ENCODE results near the gene COL23A1. TPM values are rescaled to one million over a fixed set of nuclear protein-coding genes. Genes with fewer than 3 reads are reported as not detected.
A peak's percentile ranks its signal among the peaks of the same experiment; 100 is the strongest.
"Not testable (repeated sequence)": the region's sequence is repeated elsewhere in the genome, so short reads cannot be mapped to it uniquely, and the experiment has no call there.

The COL23A1 gene
- total RNA-seq, 1 donor from 2014 or later, result 10.7 TPM

DNA sequence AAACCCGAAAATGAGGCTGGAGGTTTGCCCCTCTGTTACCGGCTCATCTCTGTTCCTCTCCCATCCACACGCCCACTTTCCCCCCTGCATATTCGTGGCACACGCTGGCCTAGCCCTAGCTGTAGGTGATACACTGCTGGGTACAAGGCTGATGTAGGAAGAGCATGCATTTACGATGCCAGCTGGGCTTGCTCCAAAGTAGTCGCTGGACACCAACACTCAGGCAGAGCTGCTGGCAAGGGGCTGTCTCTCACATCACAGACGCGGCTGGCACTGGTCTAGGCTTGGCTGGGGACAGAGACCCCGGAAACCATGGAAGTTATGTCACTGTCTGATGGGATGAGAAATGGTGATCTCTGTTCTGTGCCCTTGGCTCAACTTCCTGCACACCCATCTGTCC, 347.8 kb downstream of the COL23A1 start:
- no peak for ATAC-seq
- intact Hi-C loops (cut with DNase I), result no loop called here
- no peak for DNase-seq (ENCODE audit: low spot score)

DNA sequence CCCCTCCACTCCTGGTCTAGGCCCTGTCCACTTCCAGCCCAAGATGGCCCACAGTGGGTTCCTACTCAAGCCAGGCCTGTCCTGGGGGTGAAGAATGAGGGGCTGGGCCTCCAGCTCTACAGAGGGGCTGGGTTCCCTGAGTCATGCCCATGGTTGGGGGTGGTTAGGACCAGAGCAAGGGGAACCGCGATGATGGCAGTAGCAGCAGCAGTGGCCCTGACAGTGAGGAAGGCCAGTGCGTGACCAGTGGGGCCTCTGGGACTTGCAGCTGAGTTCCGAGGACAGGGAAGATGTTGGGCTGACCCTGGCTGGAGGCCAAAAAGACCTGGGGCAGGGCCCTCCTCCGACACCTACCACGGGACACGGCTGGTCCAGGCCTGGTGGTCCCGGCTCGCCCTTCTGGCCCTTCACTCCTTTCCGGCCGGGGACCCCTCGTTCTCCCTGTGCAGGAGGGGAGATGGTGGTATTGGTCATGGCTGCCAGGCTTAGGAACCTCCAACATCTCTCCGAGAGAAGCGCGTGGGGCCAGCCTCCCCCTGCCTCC, 348.4 kb downstream of the COL23A1 start:
- ATAC-seq, result peak; percentile 14
- intact Hi-C loops (cut with DNase I), result no loop called here
- no peak for DNase-seq (ENCODE audit: low spot score)

DNA sequence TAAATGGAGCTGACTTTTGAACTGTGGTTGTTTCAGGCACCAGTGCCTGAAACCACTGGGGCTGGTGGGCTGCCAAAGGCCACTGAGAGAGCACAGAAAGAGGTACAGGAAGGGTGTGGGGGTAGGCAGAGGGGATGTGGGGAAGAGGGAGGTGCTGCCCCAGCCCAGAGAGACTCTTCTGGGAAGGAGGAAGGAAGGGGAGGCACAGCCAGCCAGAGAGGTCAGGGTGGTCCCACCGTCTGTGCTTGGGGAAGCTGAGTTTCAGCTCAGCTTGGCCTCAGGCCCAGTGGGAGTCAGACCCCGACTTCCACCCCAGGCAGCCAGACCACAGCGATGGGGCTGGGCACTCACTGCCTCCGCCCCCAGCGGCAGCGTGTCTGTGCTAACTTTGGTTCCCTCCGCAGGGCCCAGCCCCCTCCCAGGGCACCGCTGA, 348.9 kb downstream of the COL23A1 start:
- intact Hi-C loops (cut with DNase I), result no loop called here
- DNase-seq (ENCODE audit: low spot score) (no peak), ATAC-seq (peak; percentile 19)

DNA sequence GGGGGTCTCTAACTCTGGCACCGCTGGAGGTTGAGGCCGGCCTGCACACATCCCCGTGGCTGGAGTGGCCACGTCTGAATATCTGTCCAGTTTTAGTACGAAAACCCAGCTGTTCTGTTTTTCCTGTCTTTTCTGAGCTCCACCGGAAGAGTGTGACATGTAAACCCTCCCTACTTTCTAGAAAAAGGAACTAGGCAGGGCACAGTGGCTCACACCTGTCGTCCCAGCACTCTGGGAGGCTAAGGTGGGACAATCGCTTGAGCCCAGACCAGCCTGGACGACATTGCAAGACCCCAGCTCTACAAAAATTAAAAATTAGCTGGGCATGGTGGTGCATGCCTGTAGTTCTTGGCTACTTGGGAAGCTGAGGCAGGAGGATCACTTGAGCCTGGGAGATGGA, 349.4 kb downstream of the COL23A1 start:
- intact Hi-C loops (cut with DNase I), result no loop called here
- DNase-seq (ENCODE audit: low spot score), result no peak
- ATAC-seq, result no peak

DNA sequence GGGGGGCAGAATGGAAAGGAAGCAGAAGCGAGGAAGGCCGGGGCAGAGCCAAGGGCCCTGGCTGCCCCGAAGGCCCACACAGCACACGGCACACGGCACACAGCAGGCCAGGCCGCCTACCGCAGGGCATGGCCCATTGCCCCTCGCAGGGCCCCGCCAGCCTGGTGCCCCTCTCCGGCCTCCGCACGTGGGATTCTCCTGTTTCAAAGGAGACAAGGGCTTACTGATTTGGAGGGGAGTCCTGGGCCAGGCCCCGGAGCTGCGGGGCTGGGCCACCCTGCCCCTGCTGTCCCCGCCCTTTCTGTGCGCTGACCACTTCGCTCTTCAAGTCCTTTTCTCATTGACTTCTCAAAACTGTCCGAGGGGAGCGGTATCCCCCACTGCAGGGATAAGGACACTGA, 349.9 kb downstream of the COL23A1 start:
- DNase-seq (ENCODE audit: low spot score) (no peak), ATAC-seq (no peak)
- intact Hi-C loops (cut with DNase I), result no loop called here

DNA sequence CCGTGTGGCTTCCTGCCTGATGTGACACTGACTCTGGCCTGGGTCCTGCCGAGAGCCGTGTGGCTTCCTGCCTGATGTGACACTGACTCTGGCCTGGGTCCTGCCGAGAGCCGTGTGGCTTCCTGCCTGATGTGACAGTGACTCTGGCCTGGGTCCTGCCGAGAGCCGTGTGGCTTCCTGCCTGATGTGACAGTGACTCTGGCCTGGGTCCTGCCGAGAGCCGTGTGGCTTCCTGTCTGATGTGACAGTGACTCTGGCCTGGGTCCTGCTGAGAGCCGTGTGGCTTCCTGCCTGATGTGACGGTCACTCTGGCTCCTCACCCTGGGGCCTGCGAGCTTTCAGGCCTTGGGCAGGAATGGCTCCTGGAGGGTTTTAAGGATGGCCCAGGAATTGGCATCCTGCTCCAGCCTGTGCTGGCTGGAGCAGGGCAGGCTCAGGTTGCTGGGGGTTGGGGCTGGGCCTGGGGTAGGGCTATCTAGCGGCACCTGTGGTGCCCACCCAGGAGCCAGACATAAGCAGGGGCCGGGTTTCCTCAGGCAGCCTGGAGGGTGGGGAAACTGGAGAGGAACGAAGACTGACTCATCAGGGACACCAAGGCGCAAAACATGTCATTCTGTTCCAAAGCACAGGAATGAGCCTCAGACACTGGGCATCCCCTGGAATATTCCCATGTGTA, 350.4 kb downstream of the COL23A1 start:
- intact Hi-C loops (cut with DNase I); ATAC-seq; DNase-seq (ENCODE audit: low spot score): not testable (repeated sequence)

DNA sequence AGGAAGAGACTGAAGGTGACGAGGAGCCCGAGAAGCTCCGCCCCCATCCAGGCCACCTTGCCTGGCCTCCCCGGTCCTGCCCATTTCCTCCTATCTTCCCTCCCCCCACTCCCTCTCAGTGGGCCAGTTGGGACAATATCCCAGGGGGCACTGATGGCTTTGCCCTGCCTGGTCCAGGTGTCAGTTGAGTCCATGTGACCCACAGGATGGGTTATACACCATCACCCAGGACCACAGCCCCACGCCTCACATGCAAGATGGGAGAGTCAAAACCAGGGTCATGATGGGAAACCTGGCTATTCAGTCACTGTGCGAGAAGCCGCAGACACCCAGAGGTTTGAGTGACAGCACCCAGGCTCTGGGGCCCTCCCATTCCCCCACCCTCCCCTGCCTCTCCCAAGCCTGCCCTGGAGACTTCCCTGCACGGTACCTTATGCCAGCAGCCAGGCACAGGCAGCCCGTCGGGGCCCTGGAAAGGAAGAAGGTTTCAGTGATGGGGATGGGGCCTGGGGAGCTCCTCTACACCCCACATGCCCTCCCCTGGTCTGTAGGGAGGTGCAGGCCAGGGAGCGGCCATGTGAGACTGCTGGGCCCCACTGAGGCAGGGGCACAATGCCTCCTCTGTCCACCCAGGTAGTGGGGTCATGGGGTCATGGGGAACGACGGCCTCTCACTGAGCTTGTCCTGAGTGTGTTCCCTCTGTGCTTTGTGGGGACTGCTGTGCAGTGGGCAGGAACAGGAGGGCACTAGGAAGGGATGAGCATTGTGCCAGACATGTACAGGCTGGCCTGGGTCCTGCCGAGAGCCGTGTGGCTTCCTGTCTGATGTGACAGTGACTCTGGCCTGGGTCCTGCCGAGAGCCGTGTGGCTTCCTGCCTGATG, 351.2 kb downstream of the COL23A1 start:
- no peak for ATAC-seq
- intact Hi-C loops (cut with DNase I), result no loop called here
- DNase-seq (ENCODE audit: low spot score), result no peak

DNA sequence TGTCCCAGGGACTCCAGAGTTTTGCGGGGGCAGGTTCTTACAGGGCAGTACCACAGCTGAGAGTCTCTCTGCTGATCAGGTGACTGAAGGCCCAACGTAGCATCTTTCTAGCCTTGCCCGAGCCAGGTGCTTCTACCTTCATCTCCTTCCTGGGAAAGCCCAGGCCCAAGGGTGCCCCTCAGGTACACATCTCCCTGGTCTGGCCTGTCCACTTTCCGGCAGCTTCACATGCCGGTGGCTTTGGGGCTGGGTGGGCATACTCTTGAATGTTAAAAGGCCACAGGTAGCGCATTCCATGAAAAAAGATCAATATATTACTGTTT, 351.9 kb downstream of the COL23A1 start:
- DNase-seq (ENCODE audit: low spot score) (no peak), ATAC-seq (no peak)
- intact Hi-C loops (cut with DNase I), result no loop called here

DNA sequence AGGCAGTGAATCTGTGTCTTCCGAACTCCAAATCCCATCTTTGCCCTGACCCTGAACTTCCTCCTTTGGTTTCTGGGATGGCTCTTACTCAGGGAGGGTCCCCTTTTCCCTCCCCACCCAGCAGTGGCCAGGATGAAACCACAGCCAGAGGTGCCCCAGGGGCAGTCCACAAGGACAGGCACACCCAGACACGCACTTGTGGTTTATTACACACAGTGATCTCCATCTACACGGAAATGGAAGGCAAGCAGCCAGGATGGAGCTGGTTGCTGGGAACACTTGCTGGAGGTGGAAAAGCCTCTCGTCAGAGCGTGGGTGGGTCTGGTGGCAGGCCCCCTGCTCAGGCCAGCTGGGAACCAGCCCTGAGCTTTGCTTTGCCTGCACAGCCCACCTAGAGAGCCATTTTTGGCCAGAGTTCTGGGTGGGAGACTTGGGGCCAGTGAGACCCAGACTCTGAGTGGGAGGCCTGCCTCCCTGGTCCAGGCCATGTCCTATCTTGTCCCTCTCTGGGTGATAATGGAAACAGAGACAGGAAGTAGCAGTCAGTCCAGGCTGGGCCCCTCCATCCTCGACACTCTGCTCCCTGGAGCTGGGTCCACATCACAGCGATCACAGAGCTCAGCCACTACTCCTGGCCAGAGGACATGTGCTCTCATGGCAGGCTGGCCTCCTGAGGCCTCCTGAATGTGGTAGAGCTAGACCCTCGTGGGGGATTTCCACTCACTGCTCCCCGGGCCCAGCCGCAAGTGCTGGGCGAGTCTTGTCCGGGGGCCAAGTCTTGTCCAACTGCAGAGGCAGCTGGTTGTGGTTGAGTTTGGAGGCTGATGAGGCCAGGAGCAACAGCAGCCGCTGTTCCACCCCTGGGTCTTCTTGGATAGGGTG, 352.5 kb downstream of the COL23A1 start:
- DNase-seq (ENCODE audit: low spot score) (no peak), ATAC-seq (no peak)
- intact Hi-C loops (cut with DNase I), result no loop called here

DNA sequence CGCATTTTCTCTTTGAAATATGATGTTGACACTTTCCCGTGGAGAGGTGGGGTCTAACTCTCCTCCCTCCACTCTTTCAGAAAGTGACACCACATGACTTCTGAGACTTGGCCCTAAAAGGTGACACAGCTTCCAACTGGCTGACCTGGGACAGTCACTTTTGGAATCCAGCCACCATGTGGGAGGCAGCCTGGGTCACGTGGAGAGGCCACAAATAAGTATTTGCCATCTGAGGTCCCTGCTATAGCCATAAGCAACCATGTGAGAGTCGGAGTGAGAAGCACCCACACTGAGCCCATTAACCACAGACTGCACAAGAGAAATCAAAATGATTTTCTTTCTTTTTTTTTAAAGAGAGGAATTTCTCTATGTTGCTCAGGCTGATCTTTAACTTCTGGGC, 353.5 kb downstream of the COL23A1 start:
- ATAC-seq (peak; percentile 16), DNase-seq (ENCODE audit: low spot score) (no peak)
- intact Hi-C loops (cut with DNase I), result no loop called here

DNA sequence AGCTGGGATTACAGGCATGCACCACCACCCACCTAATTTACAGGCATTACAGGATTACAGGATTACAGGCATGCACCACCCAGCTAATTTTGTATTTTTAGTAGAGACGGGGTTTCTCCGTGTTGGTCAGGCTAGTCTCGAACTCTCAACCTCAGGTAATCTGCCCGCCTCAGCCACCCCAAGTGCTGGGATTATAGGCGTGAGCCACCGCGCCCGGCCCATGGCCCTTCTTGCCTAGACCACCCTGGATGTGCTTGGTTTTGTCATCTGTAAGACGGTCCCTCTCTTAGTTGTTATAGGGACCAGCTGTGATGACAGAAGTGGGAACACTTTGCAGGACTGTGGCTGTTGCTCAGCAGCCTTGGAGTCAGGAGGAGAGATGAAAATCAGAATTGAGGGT, 354.1 kb downstream of the COL23A1 start:
- no peak for ATAC-seq
- DNase-seq (ENCODE audit: low spot score), result no peak
- intact Hi-C loops (cut with DNase I), result no loop called here

DNA sequence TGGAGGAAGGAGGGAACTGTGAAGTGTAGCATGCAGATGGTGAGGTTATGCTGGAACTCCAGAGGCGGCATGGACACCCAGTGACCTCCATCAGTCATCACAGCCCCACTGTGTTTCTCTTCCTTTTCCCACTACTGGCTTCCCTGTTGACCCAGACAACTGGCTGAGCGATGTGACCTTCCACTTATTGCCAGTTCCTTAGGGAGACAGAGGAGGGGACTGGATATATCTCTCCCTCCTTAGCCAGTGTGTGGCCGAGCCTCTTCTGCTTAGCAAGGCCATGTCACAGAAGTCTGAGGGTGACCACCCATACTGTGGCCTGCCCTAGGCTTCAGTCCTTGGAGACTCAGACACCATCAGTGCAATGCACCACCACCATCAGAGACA, 354.6 kb downstream of the COL23A1 start:
- DNase-seq (ENCODE audit: low spot score) (no peak), ATAC-seq (no peak)
- intact Hi-C loops (cut with DNase I), result no loop called here

DNA sequence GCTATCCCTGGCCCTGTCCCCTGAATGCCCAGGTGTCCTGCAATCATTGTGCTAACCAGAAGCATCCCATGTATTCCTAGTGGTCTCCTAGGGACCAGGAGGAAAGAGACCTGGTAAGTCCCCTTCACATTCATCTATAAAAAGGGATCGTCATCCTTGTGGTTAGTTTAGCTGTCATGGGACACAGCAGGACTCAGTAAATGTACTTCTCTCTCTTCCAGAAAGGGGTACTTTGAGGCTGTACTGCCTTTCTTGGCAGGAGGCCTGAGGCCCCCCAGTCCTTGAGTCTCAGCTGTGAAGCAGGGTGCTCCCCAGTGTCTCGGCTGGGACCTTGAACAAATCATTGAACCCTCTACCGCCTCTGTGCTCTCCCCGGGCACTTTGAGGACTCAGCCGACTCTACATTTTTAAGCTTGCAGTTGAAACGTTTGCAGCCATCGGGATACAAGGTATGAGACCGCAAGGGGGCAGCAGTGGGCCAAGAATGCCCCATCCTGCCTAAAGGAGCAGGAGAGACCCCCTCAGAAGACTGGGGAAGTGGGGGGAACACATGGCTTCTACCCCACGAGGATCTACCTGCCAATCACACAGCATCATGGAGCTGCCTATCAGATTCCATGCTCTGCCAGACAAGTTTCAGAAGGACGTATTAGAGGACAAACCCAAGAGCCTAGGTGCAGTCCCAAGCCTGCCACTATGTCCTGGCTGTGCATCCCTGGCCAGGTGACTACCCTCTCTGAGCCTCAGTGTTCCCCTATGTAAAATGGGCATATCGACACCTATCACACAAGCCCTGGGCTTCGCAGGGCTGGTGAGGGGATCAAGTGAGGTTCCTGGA, 355.2 kb downstream of the COL23A1 start:
- no peak for ATAC-seq
- peak; percentile 85 for DNase-seq (ENCODE audit: low spot score)
- intact Hi-C loops (cut with DNase I), result no loop called here

DNA sequence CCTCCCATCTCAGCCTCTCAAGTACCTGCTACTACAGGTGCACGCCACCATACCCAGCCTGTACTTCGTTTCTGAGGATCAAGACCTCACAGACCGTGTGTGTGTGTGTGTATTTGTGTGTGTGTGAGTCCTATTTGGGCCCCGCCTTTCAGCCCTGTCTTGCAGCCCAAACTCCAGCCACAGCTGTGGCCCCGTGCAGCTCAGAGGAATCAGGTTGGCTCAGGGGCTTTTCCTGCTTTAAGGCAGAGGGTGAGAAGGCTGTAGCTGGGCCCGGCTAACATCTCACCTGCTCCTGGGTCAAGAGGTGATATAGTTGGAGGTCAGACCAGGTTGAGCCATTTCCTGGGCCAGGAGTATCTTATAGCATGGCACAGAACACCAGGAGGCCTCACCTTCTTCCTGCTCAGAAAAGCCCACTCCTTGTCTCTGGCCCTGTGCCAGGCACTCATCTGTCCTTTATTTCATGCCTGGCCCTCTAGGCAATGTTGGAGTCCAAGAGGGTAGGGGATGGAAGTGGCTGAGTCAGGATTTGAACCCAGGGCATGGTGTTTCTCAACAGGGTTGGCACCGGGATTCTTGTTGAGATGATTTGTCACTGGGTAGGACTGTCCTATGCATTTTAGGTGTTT, 356.0 kb downstream of the COL23A1 start:
- intact Hi-C loops (cut with DNase I), result no loop called here
- ATAC-seq (no peak), DNase-seq (ENCODE audit: low spot score) (no peak)

DNA sequence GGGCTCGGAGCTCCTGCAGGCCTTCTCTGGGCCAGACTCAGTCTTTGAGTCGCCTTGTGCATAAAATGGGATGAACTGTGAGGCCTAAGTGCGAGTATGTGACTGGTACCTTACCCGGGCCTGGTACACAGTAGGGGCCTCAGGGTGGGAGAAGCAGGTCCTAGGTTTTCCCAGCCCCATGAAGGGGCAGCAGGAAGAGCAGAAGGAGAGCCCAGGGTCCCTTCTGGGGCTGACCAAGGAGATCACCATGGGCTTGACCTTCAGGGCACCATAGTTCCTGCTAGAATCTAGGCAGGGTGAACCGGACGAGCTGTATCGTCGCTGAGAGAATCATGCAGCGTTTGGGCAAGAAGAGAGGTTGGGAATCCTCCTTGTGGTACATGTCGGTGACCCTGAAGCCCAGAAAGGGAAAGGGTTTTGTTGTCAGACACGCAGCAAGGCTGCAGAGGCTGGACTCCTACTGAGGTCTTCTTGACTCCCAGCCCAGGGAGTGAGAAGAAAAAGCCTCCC, 357.2 kb downstream of the COL23A1 start:
- ATAC-seq, result no peak
- no peak for DNase-seq (ENCODE audit: low spot score)

DNA sequence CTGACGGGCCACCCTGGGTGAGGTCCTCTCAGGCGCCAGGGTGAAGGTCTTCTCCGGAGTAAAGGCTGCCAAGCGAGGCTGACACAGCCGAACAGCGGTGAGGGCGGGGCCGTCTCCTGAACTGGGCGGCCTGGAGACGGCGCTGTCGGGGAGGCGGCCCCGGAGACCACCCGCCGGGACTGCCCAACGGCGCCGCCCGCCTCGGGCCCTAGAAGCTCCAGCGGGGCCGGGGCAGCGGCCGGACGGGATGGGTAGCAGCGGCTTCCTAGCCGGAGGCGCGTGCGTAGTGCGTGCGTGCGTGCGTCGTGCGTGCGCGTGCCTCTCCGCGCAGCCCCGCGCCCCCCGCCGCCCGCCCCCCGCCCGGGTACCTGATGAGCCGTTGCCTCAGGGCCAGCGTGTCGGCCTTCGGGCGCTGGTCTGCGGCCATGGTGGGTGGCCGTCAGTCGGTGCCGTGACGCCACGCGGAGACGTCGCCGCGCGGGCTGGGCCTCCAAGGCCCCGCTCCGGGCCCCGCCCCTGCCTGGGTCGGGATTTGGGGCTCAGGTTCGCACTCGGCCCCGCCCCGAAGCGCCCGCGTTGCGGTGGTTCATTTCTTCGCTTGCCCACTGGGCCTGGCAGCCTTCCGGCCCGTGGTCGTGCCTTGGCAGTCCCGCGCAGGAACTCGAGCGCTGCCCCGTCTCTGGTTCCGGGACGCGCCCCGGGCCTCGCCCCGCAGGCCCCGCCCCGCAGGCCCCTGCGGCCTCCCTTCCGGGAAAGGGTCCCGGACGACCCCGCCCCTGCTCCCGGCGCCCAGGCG, 357.9 kb downstream of the COL23A1 start, which contains the start of gene PHYKPL:
Gene PHYKPL (minus strand): TSS at position 679 of the 796 bp plus-strand sequence. CDS start 252 bp downstream, at position 427.
- intact Hi-C loops (cut with DNase I), result no loop called here
- ATAC-seq (peak; percentile 71), DNase-seq (ENCODE audit: low spot score) (peak; percentile 81)

More for the DNA sequence above, 357.2 kb downstream of the COL23A1 start:
- intact Hi-C loops (cut with DNase I), result no loop called here

DNA sequence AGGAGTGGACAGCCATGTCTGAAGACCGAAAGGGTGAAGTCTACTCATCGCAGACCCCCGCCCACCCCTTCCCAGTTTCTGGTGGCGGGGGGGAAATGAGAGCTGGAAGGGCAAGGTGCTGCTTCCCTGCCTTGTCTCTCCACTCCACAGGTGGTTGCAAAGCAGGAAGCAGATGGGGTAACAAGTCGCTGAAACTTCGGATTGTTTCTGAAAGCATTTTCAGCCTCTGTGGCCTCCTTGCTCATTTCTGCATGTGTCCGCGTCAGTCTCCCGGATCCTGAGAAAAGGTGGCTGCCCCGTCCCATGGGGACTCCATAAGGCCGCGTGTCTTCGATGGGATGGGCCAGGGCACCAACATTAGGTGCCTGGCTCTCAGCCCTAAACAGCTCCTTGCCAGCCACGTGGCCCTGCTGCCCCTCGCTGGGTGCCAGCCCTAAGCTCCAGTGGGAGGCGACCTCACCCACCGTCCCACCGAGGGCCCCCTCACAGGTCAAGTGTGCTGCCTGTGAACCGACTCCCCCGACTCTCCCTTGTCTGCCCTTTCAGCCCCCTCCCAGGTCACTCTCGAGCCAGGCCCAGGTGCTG, 358.6 kb downstream of the COL23A1 start:
- intact Hi-C loops (cut with DNase I), result no loop called here
- ATAC-seq (peak; percentile 2), DNase-seq (ENCODE audit: low spot score) (no peak)

Measured in sciatic nerve (tissue), 2 donors.